A673 (cell line): ENCODE results near the gene ATP6V1F. TPM values are rescaled to one million over a fixed set of nuclear protein-coding genes. Genes with fewer than 3 reads are reported as not detected.

Experiments used
- BruUV-seq: library from RNA; stranded (reverse); fragments of 400-500 nt; replicated peaks from 2 replicates; lab custom pipeline; 2021; lab: Mats Ljungman, UMichigan
- CTCF ChIA-PET: fragments of 300-600 bp; sonication (Branson Sonifier 250); formaldehyde crosslinking; loops from one replicate; lab custom pipeline; 2022; ENCODE audit warnings: antibody characterized with exemption; lab: Charles Lee
- POLR2A ChIA-PET: fragments of 300-600 bp; sonication (Branson Sonifier 250); formaldehyde crosslinking; loops from one replicate; lab custom pipeline; 2022; ENCODE audit warnings: antibody characterized with exemption; ENCODE audit not compliant: low non-redundant PET; lab: Charles Lee
- DNase-seq: peaks from one replicate; pipeline ENCODE4 v3.0.0-alpha.2; 2015; ENCODE audit warnings: low spot score
- H3K27ac ChIP-seq: fragments of 200-600 bp; sonication (generic); 2 replicates; pipeline ENCODE4 v1.5.1; 2016; ENCODE audit warnings: mixed run types, low read depth, mild to moderate bottlenecking, mixed read lengths, antibody characterized with exemption, low read length; ENCODE audit not compliant: poor library complexity, severe bottlenecking
- H3K27me3 ChIP-seq: fragments of 200-600 bp; sonication (generic); replicated peaks from 2 replicates; pipeline ENCODE4 v1.6.1; 2017; ENCODE audit warnings: mixed run types, low read depth, mild to moderate bottlenecking, mixed read lengths, antibody characterized with exemption, low read length; ENCODE audit not compliant: insufficient read depth, poor library complexity
- H3K36me3 ChIP-seq: fragments of 200-600 bp; sonication (generic); 2 replicates; pipeline ENCODE4 v1.6.1; 2016; ENCODE audit warnings: mixed run types, mild to moderate bottlenecking, mixed read lengths, antibody characterized with exemption, low read length; ENCODE audit not compliant: insufficient read depth, poor library complexity, severe bottlenecking
- H3K4me1 ChIP-seq: fragments of 200-600 bp; sonication (generic); 2 replicates; pipeline ENCODE4 v1.6.1; 2017; ENCODE audit warnings: mixed run types, mild to moderate bottlenecking, mixed read lengths, antibody characterized with exemption, low read length; ENCODE audit not compliant: insufficient read depth, poor library complexity, severe bottlenecking
- H3K4me3 ChIP-seq: fragments of 200-600 bp; sonication (generic); 2 replicates; pipeline ENCODE4 v1.5.1; 2016; ENCODE audit warnings: low read depth, mixed run types, mild to moderate bottlenecking, mixed read lengths, low read length; ENCODE audit not compliant: poor library complexity, severe bottlenecking
- H3K9me3 ChIP-seq: fragments of 200-600 bp; sonication (generic); 2 replicates; pipeline ENCODE4 v1.6.1; 2016; ENCODE audit warnings: mixed run types, low read depth, mild to moderate bottlenecking, mixed read lengths, antibody characterized with exemption, low read length; ENCODE audit not compliant: poor library complexity, severe bottlenecking
- EZH2 ChIP-seq: fragments of 200-600 bp; sonication (generic); IDR thresholded peaks from 2 replicates; pipeline ENCODE4 v1.6.1; 2017; ENCODE audit warnings: borderline replicate concordance, low read depth, mild to moderate bottlenecking, mixed read lengths, antibody characterized with exemption, low read length; ENCODE audit not compliant: poor library complexity, severe bottlenecking
- intact Hi-C: fragments of 100-400 bp; cut with micrococcal nuclease; formaldehyde crosslinking; loops from one replicate; pipeline ENCODE4 v1.10.0; 2022; ENCODE audit not compliant: unreplicated experiment
- total RNA-seq: library from RNA; stranded (reverse); gene quantifications from 2 replicates; pipeline ENCODE4 v1.2.3, GENCODE V29; 2021
- TF ChIP-seq, protein P1 (sequence below): fragments of 300-800, 200-600 bp; sonication (generic); conservative IDR thresholded peaks from 2 replicates; pipeline ENCODE4 v1.5.1; 2017; ENCODE audit warnings: low read depth, mild to moderate bottlenecking, antibody characterized with exemption, low read length, moderate library complexity, mixed read lengths

ATP6V1F gene
- total RNA-seq, 1 experiment from 2014 or later, result 148 TPM

DNA sequence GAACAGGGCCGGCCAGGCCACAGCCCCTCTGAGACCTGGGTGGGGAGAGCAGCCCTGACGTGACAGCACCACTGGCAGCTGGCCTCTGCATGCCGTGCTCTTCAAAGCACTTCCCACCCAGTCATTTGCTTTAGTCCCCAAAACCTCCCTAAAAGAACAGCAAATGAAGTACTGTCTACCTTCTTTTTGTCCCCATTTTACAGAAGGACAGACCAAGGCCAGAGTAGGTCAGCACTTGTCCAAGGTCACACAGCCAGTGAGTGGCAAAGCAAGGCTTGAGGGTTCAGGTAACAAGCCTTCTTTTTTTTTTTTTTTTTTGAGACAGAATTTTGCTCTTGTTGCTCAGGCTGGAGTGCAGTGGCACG lies 15.1 kb downstream of the ATP6V1F start:
- Histone ChIP-seq H3K36me3 (no peaks in the 10 kb centered on the region), H3K4me3 (no peak overlapping the region), H3K27me3 (no peaks in the 10 kb centered on the region), H3K9me3 (no peaks in the 10 kb centered on the region), H3K27ac (no peak overlapping the region), H3K4me1 (no peaks in the 10 kb centered on the region)
- DNase-seq, result no peak
- TF ChIP-seq EZH2, result no peak
- TF ChIP-seq, protein P1, sequence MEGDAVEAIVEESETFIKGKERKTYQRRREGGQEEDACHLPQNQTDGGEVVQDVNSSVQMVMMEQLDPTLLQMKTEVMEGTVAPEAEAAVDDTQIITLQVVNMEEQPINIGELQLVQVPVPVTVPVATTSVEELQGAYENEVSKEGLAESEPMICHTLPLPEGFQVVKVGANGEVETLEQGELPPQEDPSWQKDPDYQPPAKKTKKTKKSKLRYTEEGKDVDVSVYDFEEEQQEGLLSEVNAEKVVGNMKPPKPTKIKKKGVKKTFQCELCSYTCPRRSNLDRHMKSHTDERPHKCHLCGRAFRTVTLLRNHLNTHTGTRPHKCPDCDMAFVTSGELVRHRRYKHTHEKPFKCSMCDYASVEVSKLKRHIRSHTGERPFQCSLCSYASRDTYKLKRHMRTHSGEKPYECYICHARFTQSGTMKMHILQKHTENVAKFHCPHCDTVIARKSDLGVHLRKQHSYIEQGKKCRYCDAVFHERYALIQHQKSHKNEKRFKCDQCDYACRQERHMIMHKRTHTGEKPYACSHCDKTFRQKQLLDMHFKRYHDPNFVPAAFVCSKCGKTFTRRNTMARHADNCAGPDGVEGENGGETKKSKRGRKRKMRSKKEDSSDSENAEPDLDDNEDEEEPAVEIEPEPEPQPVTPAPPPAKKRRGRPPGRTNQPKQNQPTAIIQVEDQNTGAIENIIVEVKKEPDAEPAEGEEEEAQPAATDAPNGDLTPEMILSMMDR, result no peak
- CTCF ChIA-PET, result no interaction called here
- BruUV-seq, result no TSS peak
- POLR2A ChIA-PET, result no interaction called here
- intact Hi-C loops, result no loop called here

DNA sequence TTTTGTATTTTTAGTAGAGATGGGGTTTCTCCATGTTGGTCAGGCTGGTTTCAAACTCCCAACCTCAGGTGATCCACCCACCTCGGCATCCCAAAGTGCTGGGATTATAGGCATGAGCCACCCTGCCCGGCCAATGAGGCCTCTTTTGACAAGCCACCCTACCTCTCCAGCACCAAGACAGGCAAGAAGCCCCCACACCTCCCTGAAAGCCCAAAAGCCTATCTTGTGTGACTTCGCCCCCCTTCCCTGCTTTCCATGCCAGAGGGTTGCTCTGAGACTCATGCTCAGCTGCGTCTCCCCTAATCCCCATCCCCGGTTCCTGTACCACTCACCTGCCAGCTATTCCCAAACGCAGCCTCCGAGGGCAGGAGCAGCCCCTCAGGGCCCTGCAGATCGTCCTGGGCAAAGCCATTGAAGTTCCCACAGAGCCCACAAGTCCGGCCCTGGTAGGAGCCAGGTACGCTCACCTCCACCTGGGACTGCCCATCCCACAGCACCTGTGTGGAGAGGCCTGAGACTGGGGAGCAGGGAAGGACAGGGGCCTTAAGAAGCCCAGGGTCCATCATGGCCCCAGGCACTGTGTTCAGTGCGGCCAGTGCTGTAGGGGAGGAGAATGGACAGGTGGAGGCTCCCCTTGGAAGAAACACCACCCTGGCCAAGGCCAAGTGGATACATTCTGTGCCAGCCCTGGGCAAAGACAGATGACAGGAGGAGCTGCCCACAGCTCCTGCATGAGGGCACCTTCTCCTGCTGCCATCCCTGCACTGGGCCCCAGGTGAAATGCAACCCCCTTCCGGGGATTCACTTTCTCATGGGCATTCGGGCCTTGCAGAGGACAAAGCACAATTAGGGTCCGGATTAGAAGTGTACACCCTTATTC lies 15.8 kb downstream of the ATP6V1F start:
- H3K36me3 ChIP-seq, result no peaks in the 10 kb centered on the region
- no peak overlapping the region for H3K27ac ChIP-seq
- no peaks in the 10 kb centered on the region for H3K9me3 ChIP-seq
- intact Hi-C loops, result no loop called here
- H3K4me3 ChIP-seq, result no peak overlapping the region
- CTCF ChIA-PET, result no interaction called here
- BruUV-seq, result no TSS peak
- H3K4me1 ChIP-seq, result no peaks in the 10 kb centered on the region
- TF ChIP-seq EZH2, result no peak
- TF ChIP-seq, protein P1, result no peak
- POLR2A ChIA-PET, result no interaction called here
- no peaks in the 10 kb centered on the region for H3K27me3 ChIP-seq
- DNase-seq, result no peak

DNA sequence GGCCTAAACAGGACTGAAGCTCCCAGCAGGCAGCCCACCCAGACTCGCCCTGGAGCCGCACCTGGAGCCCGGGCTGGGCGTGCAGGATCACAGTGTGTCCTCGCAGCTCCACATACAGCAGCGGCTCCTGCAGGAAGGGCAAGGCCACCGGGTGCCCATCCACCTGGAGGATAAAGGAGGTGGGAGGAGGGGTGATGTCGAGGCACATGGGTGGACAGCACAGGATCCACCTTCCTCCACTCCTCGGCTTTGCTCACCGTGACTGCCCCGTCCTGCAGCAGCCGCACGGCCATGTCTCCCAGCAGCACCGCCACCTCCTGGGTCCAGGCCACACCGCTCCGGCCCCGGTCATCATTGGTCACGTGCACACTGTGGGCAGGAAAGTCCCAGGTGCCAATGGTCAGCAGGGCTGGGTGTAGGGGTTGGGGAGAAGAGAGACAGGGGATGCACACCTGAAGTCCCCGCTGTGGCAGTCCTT lies 16.8 kb downstream of the ATP6V1F start:
- Histone ChIP-seq H3K4me3 (no peak overlapping the region), H3K9me3 (no peaks in the 10 kb centered on the region), H3K4me1 (no peaks in the 10 kb centered on the region), H3K36me3 (no peaks in the 10 kb centered on the region), H3K27me3 (no peaks in the 10 kb centered on the region), H3K27ac (no peak overlapping the region)
- intact Hi-C loops, result no loop called here
- no peak for TF ChIP-seq EZH2
- TF ChIP-seq, protein P1, result no peak
- POLR2A ChIA-PET, result no interaction called here
- BruUV-seq, result no TSS peak
- CTCF ChIA-PET, result interaction anchor here (1.0 to 1.3 kb wide), 2 partner anchors 271 to 453 kb away, joined by 4 read pairs; no protein-coding TSS in a partner anchor
- no peak for DNase-seq
